ENCODE results near the gene MKNK2.

DNA sequence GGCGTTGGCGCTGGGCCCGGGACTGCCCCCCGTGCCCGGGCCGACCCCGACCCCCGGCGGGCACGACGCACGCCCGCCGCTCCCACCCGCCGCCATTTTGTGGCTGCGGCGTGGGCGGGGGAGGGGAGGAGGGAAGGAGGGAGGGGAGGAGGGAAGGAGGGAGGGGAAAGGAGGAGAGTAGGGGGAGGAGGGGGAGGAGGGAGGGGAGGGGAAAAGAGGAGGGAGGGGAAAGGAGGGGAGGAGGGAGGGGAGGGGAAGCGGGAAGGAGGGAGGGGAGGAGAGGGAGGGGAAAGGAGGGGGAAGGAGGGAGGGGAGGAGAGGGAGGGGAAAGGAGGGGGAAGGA is 35.5 kb downstream of the MKNK2 start, which contains the start of gene BTBD2:
- TF ChIP-seq EZH2phosphoT487 (IDR thresholded peaks at IDR 0.05; ENCODE audit: insufficient read depth, low read depth) (no peak), EZH2 (IDR thresholded peaks at IDR 0.05; ENCODE audit: insufficient read depth, poor library complexity, severe bottlenecking) (no peak)
